HG03469 (cell line): ENCODE measurements around the gene CNTN4.

ENCODE experiments used
- ATAC-seq: cut with Tn5 transposase; IDR thresholded peaks from one replicate; pipeline ENCODE4 v1.9.1; 2021; ENCODE audit warnings: mild to moderate bottlenecking, moderate library complexity, moderate number of reproducible peaks; ENCODE audit not compliant: unreplicated experiment

Gene CNTN4

DNA sequence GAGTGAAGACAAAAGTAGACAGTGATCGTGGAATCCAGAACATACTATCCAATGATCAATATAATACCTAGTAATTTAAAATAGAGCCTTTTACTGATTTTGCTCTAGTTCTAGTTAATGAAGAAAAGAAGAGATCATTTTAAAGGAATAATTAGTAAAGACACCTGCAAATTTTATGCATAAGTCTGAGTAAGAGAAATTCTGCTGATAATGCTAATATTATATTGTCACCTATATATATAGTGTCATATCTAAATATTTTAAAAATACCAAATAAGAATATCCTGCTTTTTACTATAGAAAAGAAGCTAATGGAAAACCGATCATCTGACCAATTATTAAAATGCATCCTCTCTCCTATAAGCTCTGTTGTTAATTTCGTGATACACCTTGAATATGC, 152.1 kb downstream of the CNTN4 start:
- ATAC-seq, result no peak

- no peak for ATAC-seq
These were observed 163.1 kb downstream of the CNTN4 start for GRCh38 chr3:2261747-2262146.

- no peak for ATAC-seq
These were observed 163.5 kb downstream of the CNTN4 start for GRCh38 chr3:2262204-2262603.

DNA sequence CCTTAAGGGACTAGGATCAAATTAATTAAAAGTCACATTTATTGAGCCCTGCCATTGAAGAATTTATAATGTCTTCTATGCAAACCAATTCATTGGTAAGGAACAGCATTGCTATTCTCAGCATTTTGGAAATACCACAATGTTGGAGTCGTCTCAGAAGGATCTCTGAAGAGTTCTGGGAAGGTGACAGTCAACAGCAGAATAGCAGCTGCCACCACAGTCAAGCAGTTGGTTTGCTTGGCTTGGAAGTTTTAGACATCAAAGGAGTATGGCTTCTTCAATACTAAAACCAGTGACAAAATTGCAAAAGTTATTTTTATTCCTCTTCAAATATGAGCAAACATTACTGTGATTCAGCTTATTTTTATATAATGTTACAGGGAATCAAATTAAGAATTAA, 167.9 kb downstream of the CNTN4 start:
- ATAC-seq, result no peak

DNA sequence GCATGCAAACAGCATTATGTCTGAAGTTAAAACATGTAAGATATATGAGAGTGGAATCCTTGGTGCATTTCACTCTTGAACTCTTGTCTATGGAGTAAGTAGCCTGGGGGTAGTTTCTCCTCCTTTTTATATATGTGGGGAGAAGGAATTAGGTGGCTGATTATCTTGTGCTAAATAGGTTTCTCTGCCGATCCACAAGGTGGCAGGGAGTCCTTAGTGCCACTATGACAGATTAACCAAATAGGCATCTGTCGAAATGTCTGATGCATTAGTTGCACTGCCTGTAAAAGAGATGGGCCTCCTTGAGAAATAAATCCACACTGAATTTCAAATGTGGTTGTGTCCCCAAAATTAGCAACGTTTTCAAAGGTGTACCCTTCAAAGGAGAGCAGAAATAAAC, 170.1 kb downstream of the CNTN4 start:
- ATAC-seq, result no peak

DNA sequence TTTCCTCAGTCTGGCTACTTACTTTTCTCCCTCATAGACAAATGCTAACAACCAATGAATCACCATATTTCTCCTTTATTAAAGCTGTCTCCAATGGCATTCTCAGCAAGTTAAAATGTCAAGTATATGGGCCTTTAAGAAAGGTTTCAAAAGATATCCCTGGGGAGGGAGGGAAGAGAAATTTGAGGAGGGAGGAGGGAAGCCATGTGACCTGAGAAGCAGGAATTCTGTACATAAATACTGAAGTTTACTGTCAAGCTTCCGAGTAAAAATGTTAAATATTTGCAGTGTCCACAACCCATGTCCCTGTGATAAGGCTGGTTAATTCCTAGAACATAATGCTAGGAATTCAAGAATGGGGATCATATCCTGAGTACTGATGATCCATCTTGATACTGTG, 175.9 kb downstream of the CNTN4 start:
- ATAC-seq, result no peak

DNA sequence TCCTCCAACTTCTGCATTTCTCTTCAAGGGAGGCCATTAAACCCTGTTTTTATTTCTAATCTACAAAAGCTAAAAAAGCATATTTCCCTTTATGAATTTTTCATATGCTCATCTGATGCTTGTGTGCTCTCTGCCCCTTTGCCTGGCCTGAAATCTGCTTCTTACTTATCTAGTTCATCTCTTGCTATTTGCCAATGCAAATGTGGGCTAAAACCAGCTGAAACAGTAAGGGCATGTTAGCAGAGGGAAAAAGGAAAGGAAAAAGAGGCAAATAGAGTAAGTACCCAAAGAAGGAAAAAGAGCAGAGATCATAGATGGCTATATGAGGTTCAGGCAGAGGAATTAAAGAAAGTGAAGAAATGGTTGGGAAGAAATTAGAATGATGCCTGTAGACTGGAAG, 185.2 kb downstream of the CNTN4 start:
- ATAC-seq, result no peak

- ATAC-seq, result no peak
These were observed 202.3 kb downstream of the CNTN4 start for GRCh38 chr3:2300938-2301337.

GRCh38 chr3:2301361-2301760, 202.7 kb downstream of the CNTN4 start:
- no peak for ATAC-seq

DNA sequence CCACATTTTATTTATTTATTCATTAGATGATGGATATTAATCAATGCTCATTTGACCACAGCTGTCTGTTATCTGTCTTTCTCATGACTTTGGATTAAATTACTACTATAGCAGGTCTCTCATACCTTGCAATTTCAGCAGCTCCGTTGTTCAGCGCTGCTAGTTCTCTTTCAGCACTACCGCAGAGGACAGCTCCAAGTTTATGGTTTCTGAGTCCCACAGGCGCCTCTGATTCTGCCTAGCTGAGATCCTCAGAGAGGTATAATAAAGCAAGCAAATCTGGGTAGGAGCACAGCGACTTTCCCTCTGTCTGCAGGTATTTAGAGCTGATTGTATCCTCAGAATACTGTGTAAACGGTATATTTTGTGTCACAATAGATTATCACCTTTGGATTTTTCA, 204.9 kb downstream of the CNTN4 start:
- ATAC-seq, result no peak

DNA sequence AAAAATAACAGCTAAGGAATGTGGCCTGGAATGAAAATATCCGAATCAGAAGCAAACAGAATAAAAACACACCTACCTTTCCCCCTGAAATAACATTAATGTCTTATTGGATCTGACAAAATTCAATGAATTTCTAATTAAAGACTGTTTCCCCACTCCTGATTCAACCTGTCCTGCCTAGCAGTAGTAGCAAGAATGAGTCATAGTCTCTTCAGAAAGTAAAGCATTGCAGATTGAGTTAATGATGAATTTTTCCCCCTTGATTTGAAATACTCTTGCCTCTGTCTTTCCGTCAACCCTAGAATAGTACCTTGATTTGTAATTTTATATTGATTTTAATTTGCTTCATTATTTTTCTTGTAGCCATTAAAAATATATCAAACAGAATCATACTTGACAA, 212.4 kb downstream of the CNTN4 start:
- no peak for ATAC-seq

DNA sequence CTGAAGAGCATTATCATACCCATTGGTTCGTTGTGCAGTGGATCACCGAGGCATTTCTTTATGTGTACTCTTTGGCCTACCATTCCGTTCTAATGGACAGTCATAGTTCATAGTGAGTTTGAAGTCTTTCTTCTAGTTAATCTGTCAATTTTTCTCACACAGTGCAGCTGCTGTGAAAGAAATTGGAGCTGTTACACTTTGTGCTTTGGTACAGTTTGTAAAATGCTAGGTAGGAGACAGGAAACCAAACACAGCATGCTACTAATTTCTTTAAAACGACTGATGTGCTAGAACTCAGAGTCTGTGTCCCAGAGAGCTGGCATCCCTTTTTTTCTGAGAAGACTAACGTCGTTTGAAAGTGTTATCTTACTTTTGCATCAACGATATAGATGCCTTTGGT, 218.9 kb downstream of the CNTN4 start:
- ATAC-seq, result no peak

GRCh38 chr3:2334921-2335320, 236.3 kb downstream of the CNTN4 start:
- no peak for ATAC-seq

DNA sequence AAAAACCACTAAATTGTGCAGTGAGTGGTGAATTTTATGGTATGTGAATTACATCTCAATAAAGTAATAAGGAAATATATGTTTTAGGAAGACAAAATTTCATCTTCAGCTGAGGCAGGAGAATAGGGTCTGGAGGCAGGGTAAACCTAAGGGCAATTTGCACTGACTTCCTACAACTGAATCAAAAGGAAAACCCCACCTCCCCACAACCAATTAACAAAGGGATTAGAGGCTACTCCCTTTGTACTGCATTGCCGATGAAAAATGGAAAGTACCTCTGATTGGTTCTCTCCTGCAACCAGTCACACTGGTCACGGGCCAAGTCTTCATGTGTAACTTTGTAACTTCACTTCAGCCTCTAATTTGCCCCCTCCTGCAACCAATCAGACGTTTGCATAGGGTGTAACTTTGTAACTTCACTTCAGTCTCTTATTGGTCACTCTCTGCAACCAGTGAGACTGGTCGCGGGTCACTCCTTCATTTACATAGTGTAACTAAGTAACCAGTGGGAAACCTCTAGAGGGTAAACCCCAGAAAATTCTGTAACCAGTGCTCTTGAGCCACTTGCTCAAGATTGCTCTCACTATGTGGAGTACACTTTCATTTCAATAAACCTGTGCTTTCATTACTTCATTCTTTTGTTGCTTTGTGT, 244.5 kb downstream of the CNTN4 start:
- no peak for ATAC-seq

DNA sequence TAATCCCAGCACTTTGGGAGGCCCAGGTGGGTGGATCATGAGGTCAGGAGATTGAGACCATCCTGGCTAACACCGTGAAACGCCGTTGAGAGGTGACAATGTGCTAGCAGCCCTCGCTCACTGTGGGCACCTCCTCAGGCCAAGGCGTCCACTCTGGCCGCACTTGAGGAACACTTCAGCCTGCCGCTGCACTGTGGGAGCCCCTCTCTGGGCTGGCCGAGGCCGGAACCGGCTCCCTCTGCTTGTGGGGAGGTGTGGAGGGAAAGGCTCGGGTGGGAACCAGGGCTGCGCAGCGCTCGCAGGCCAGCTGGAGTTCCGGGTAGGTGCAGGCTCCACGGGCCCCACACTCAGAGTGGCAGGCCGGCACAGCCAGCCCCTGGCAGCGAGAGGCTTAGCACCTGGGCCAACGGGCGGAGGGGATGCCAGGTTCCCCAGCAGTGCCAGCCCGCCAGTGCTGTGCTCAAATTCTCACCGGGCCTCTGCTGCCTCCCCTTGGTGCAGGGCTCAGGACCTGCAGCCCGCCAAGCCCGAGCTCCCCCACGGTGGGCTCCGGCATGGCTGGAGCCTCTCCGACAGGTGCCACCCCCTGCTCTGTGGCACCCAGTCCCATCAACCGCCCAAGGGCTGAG, 253.6 kb downstream of the CNTN4 start:
- ATAC-seq, result no peak

DNA sequence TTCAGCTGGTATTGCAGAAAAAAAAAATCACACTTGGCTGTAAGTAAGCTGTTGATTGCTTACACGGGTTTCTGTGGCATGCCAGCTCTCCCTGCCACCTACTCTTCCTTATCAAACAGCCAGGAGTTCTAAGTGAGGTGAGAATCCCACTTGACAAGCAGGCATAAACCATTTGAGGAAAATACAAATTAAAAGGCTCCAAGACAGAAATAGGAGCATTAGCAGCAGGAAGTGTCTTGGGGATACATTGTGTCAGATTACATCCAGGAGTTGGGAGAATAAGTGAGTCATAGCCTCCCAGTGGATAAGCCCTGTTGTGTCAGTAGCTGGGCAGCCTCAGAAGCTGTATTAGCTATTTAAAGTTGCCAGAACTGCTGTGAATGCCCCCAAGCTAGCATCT, 256.0 kb downstream of the CNTN4 start:
- ATAC-seq, result no peak

- no peak for ATAC-seq
These were observed 257.8 kb downstream of the CNTN4 start for GRCh38 chr3:2356298-2356950.

GRCh38 chr3:2360815-2361214, 262.1 kb downstream of the CNTN4 start:
- no peak for ATAC-seq

- ATAC-seq, result no peak
These were observed 263.5 kb downstream of the CNTN4 start for GRCh38 chr3:2362122-2362521.

DNA sequence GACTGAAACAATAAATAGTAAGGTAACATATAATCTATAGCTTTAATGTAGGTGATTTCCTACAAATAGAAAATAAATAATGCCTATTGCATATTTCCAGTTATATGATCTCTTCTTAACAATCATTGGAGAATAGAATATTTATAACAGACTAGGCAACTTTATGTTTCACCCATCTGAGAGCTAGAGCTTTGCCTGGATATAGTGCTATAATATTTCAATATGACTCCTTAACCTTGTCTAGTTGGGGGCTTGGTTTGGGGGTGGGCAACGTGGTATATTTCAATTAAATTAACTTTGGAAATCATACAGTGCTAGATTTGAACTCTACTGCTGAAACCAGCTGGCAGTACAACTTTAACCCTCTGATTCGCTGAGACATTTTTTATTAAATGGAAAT, 265.2 kb downstream of the CNTN4 start:
- no peak for ATAC-seq

DNA sequence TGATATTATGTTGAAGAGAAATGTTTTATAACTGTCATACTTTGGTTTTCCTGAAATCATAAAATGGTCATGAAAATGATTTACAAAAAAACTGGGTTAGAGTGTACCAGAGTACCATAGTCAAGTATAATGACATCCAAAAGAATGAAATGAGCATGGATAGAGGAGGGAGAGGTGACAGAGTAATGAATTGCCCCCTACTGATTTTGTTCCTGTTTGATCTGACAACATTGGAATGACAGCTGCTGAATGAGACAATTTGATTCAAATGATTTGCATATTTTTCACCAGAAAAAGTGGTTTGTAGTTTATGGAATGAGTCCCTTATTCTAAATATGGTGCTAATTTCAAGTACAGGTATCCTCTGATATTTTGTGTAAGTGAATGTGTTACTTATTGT, 271.7 kb downstream of the CNTN4 start:
- ATAC-seq, result no peak

DNA sequence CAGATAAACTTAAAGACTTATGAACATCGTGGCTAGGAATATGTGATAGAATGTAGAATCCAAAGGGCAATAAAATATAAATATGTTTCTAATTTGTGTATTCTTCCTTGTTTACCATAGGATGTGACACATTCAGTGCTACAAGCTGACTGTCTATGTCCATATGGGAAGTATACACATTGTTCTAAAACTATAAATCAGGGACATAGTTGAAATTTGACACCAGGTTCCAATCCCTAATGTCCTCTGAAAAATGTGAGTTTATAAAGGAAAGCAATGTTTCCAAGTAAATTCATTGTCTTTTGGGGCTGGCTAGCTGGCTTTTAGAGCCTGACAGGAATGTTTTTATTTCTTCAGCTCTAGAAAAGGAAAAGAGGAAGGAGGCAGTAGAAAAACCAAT, 273.6 kb downstream of the CNTN4 start:
- no peak for ATAC-seq

DNA sequence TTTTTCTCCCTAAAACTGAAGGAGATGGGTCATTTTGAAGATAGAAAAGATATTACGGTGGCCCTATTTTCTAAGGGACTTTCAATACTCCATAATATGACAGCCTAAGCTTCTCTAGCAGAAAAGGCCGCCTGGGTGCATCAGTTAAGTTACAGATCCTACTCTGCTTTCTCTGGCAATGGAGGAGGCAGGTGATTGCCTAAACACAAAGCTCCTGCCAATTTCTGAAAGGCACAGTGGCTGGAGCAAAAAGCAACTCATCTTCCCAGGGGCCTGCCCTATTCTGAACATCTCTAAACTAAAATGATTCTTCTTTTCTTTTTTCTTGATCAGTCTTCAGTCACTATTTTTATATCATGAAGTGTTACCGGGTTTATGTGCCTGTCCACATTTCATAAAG, 276.7 kb downstream of the CNTN4 start:
- ATAC-seq, result no peak
